Skin epidermis (tissue), 12 donors: ENCODE measurements around the gene PCLAF.
A peak's percentile ranks its signal among the peaks of the same experiment; 100 is the strongest.
"Not testable (repeated sequence)": the region's sequence is repeated elsewhere in the genome, so short reads cannot be mapped to it uniquely, and the experiment has no call there.

Source experiments
- H3K27ac ChIP-seq, 21 experiments: fragments of 200-600 bp; sonication (generic) in 11 of 21; one replicate each; pipeline ENCODE4 v1.5.0; 2020; ENCODE audit warnings: mild to moderate bottlenecking in 3 of 21, inconsistent platforms in 2 of 21, moderate library complexity in 2 of 21
- H3K4me3 ChIP-seq, 7 experiments: fragments of 200-600 bp; sonication (generic) in 2 of 7; one replicate each; pipeline ENCODE4 v1.5.0; 2020; ENCODE audit warnings: inconsistent platforms in 2 of 7, mild to moderate bottlenecking in 2 of 7, moderate library complexity in 1 of 7

The PCLAF gene

DNA sequence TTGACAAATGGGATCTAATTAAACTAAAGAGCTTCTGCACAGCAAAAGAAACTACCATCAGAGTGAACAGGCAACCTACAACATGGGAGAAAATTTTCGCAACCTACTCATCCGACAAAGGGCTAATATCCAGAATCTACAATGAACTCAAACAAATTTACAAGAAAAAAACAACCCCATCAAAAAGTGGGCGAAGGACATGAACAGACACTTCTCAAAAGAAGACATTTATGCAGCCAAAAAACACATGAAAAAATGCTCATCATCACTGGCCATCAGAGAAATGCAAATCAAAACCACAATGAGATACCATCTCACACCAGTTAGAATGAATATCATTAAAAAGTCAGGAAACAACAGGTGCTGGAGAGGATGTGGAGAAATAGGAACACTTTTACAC lies 49.6 kb downstream of the PCLAF start:
- not testable (repeated sequence) for H3K27ac ChIP-seq, H3K4me3 ChIP-seq

DNA sequence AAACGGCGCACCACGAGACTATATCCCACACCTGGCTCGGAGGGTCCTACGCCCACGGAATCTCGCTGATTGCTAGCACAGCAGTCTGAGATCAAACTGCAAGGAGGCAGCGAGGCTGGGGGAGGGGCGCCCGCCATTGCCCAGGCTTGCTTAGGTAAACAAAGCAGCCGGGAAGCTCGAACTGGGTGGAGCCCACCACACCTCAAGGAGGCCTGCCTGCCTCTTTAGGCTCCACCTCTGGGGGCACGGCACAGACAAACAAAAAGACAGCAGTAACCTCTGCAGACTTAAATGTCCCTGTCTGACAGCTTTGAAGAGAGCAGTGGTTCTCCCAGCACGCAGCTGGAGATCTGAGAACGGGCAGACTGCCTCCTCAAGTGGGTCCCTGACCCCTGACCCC lies 54.3 kb downstream of the PCLAF start:
- H3K27ac ChIP-seq, H3K4me3 ChIP-seq: not testable (repeated sequence)

DNA sequence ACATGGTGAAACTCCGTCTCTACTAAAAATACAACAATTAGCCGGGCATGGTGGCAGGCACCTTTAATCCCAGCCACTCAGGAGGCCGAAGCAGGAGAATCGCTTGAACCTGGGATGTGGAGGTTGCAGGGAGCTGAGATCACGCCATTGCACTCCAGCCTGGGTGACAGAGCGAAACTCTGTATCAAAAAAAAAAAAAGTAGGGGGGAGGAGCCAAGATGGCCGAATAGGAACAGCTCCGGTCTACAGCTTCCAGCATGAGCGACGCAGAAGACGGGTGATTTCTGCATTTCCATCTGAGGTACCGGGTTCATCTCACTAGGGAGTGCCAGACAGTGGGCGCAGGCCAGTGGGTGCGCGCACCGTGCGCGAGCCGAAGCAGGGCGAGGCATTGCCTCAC lies 54.8 kb downstream of the PCLAF start:
- peak overlapping the region in 3 of 7 experiments; percentile 13 to 27 (median 19) for H3K4me3 ChIP-seq

DNA sequence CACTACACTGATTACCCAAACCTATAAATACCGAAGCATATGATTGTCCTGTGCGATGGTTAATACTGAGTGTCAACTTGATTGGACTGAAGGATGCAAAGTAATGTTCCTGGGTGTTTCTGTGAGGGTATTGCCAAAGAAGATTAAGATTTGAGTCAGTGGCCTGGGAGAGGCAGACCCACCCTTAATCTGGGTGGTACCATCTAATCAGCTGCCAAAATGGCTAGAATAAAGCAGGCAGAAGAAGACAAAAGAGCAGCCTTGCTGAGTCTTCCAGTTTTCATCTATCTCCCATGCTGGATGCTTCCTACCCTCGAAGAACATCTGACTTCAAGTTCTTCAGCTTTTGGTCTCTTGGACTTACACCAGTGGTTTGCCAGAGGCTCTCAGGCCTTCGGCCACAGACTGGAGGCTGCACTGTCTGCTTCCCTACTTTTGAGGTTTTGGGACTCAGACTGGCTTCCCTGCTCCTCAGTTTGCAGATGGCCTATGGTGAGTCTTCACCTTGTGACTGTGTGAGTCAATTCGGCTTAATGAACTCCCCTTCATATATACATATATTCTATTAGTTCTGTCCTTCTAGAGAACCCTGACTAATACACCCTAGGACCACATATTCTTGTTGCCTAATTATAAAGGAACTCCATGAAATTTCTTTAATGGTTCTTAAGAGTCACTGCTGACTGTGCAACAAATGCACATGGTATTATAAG lies 56.9 kb downstream of the PCLAF start:
- H3K27ac ChIP-seq = peak overlapping the region in 1 of 21 experiments; percentile 57

More for the DNA sequence above, 54.8 kb downstream of the PCLAF start:
- H3K27ac ChIP-seq = peak overlapping the region in 3 of 21 experiments; percentile 5 to 51 (median 8)

DNA sequence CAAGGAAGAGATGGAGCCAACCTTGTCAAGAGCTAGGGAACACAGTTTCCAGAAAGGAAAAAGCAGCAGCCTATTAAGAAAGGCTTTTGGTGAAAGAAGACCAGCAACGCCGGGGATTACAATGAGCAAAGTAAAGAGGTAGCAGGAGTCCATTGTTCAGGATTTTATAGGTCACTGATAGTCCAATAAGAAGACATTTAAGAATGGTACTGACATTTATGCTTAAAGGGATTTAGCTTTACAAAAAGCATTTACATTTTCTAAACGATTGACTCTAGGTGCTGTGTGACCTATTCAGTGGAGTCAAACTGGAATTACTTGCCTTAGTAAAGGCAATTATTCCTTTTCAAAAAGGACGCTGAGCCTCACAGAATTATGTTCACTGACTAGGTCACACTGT lies 66.0 kb downstream of the PCLAF start:
- Histone ChIP-seq H3K27ac (peak overlapping the region in 1 of 21 experiments; percentile 59), H3K4me3 (no peak overlapping the region)

More for the DNA sequence above, 56.9 kb downstream of the PCLAF start:
- H3K4me3 ChIP-seq = no peak overlapping the region

DNA sequence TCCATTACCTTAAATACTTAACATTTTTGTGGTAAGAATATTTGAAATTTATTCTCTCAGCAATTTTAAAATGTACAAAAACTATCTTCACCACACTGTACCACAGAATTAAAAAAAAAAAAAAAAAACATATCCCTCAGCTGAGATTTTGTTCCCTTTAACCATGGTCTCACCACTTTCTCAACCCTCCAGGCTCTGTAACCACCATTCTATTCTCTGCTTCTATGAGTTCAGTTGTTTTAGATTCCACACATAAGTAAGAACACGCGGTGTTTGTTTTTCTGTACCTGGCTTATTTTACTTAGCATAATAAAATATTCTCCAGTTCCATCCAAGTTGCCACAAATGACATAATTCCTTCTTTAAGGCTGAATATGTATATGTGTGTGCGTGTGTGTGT lies 66.8 kb downstream of the PCLAF start:
- Histone ChIP-seq H3K4me3 (no peak overlapping the region), H3K27ac (no peak overlapping the region)
